HG02678 (cell line): ENCODE measurements around the gene AIG1.
A peak's percentile ranks its signal among the peaks of the same experiment; 100 is the strongest.

Source experiments
- ATAC-seq: cut with Tn5 transposase; IDR thresholded peaks from one replicate; pipeline ENCODE4 v1.9.1; 2021; ENCODE audit warnings: mild to moderate bottlenecking, moderate library complexity; ENCODE audit not compliant: unreplicated experiment

Gene AIG1

GRCh38 chr6:143349530-143349929 lies 288.8 kb downstream of the AIG1 start:
- no peak for ATAC-seq

- no peak for ATAC-seq
Measured at GRCh38 chr6:143356101-143356880, 295.6 kb downstream of the AIG1 start.

- ATAC-seq, result no peak
Measured at GRCh38 chr6:143357152-143357551, 296.5 kb downstream of the AIG1 start.

GRCh38 chr6:143357561-143358255 lies 297.0 kb downstream of the AIG1 start:
- ATAC-seq, result no peak

GRCh38 chr6:143361536-143362191 lies 301.0 kb downstream of the AIG1 start:
- no peak for ATAC-seq

GRCh38 chr6:143362192-143362558 lies 301.5 kb downstream of the AIG1 start:
- no peak for ATAC-seq

GRCh38 chr6:143363299-143363698 lies 302.6 kb downstream of the AIG1 start:
- ATAC-seq, result no peak

GRCh38 chr6:143368426-143368825 lies 307.7 kb downstream of the AIG1 start:
- peak; percentile 94 for ATAC-seq

- ATAC-seq, result no peak
Measured at GRCh38 chr6:143369971-143370370, 309.3 kb downstream of the AIG1 start.

- no peak for ATAC-seq
Measured at GRCh38 chr6:143370812-143371370, 310.2 kb downstream of the AIG1 start.

- ATAC-seq, result no peak
Measured at GRCh38 chr6:143372199-143372882, 311.7 kb downstream of the AIG1 start.

GRCh38 chr6:143374014-143374413 lies 313.3 kb downstream of the AIG1 start:
- ATAC-seq, result no peak

GRCh38 chr6:143375022-143375585 lies 314.4 kb downstream of the AIG1 start:
- no peak for ATAC-seq

- ATAC-seq, result no peak
Measured at GRCh38 chr6:143376375-143376774, 315.7 kb downstream of the AIG1 start.

GRCh38 chr6:143376861-143377260 lies 316.2 kb downstream of the AIG1 start:
- no peak for ATAC-seq

GRCh38 chr6:143385636-143386035 lies 324.9 kb downstream of the AIG1 start:
- ATAC-seq, result no peak

- ATAC-seq, result no peak
Measured at GRCh38 chr6:143390278-143390677, 329.6 kb downstream of the AIG1 start.
